ENCODE data around the gene PROS1. TPM values are rescaled to one million over a fixed set of nuclear protein-coding genes. Genes with fewer than 3 reads are reported as not detected.

PROS1 gene
- total RNA-seq, 1 experiment from 2014 or later: 1.7 TPM

GRCh38 chr3:93973131-93974126 is at the start of gene PROS1 (continued):
- TF ChIP-seq GTF2I (CRISPR knock-in tag; conservative IDR thresholded peaks at IDR 0.05) (no peak), ETV6 (CRISPR knock-in tag; IDR thresholded peaks at IDR 0.05) (peak; percentile 99), NR1H2 (CRISPR knock-in tag; IDR thresholded peaks at IDR 0.05) (no peak), MXD4 (CRISPR knock-in tag; IDR thresholded peaks at IDR 0.05; ENCODE audit: borderline replicate concordance) (no peak), CDX4 (CRISPR knock-in tag; IDR thresholded peaks at IDR 0.05; ENCODE audit: borderline replicate concordance) (no peak), GRHL2 (CRISPR knock-in tag; IDR thresholded peaks at IDR 0.05; ENCODE audit: insufficient replicate concordance, severe bottlenecking) (no peak), USF1 (CRISPR knock-in tag; IDR thresholded peaks at IDR 0.05) (no peak), TEAD1 (CRISPR knock-in tag; IDR thresholded peaks at IDR 0.05) (no peak), NFYB (CRISPR knock-in tag; conservative IDR thresholded peaks at IDR 0.05; ENCODE audit: low read depth) (no peak), SP1 (CRISPR knock-in tag; conservative IDR thresholded peaks at IDR 0.05) (peak; percentile 52; the same call in 1 of the 2 replicates), KAT7 (CRISPR knock-in tag; IDR thresholded peaks at IDR 0.05; ENCODE audit: borderline replicate concordance) (0 out of 2 replicates have a peak, but pooled peaks have one; percentile 57), ELF4 (CRISPR knock-in tag; IDR thresholded peaks at IDR 0.05; ENCODE audit: low read depth) (no peak), NR2C2 (CRISPR knock-in tag; IDR thresholded peaks at IDR 0.05) (no peak), E2F1 (CRISPR knock-in tag; IDR thresholded peaks at IDR 0.05) (no peak)
- TF ChIP-seq, protein P1, sequence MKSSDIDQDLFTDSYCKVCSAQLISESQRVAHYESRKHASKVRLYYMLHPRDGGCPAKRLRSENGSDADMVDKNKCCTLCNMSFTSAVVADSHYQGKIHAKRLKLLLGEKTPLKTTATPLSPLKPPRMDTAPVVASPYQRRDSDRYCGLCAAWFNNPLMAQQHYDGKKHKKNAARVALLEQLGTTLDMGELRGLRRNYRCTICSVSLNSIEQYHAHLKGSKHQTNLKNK (CRISPR knock-in tag; IDR thresholded peaks at IDR 0.05): no peak

DNA sequence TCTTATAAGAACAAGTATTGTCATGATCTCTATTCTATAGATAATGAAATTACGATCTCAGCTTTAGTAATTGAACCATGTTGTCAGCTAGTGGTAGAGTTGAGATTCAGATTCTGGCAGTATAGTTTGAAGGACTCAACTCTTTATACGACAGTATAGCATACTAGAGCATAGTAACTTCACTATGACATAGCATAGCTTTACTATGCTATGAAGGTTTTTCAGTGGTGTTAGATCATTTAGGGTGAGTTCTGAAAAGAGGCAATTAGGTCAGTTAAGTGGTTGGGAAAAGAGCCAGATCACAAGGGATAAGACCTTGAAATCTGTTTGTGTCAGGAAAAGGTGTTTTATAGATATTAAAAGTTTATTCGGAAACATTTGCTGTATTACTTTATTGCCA is 46.6 kb upstream of the PROS1 start:
- no peaks in the 10 kb centered on the region for H3K36me3 Mint-ChIP-seq
- H3K27me3 Mint-ChIP-seq (ENCODE audit: low read depth): no peaks in the 10 kb centered on the region
- DNase-seq (ENCODE audit: low spot score) (no peak), ATAC-seq (no peak)
- TF ChIP-seq NR2C2 (CRISPR knock-in tag; IDR thresholded peaks at IDR 0.05) (no peak), FOXK1 (CRISPR knock-in tag; IDR thresholded peaks at IDR 0.05) (no peak)
- TF ChIP-seq, protein P2, sequence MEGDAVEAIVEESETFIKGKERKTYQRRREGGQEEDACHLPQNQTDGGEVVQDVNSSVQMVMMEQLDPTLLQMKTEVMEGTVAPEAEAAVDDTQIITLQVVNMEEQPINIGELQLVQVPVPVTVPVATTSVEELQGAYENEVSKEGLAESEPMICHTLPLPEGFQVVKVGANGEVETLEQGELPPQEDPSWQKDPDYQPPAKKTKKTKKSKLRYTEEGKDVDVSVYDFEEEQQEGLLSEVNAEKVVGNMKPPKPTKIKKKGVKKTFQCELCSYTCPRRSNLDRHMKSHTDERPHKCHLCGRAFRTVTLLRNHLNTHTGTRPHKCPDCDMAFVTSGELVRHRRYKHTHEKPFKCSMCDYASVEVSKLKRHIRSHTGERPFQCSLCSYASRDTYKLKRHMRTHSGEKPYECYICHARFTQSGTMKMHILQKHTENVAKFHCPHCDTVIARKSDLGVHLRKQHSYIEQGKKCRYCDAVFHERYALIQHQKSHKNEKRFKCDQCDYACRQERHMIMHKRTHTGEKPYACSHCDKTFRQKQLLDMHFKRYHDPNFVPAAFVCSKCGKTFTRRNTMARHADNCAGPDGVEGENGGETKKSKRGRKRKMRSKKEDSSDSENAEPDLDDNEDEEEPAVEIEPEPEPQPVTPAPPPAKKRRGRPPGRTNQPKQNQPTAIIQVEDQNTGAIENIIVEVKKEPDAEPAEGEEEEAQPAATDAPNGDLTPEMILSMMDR (IDR thresholded peaks at IDR 0.05): no peak
- no peaks in the 10 kb centered on the region for H3K4me1 Mint-ChIP-seq
- H3K27ac Mint-ChIP-seq: no peak overlapping the region
- H3K9me3 Mint-ChIP-seq: no peaks in the 10 kb centered on the region
- ChIA-PET POLR2A (no interaction called here), CTCF (no interaction called here)
- no peak overlapping the region for H3K4me3 Mint-ChIP-seq

DNA sequence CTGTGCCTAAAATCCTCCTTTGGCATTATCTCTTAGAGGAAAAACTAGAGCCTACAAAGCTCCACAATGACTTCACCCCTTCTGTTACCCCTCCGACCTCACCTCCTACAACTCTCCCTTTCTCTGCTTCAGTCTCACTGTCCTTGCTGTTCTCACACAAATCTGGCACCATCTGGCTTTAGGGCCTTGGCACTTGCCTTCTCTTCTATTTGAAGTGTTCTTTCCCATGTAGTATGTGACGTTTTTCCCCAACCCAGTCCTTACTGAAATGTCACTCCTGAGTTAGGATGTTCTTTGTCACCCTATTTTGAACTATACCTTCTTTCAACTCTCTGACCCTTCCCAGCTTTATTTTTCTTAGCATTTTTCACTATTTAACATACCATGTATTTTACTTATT is 46.0 kb upstream of the PROS1 start:
- no peak for ATAC-seq

More for the DNA sequence above, 46.0 kb upstream of the PROS1 start:
- POLR2A ChIA-PET: no interaction called here
- CTCF ChIA-PET: no interaction called here
- Mint-ChIP-seq H3K9me3 (no peaks in the 10 kb centered on the region), H3K27ac (no peak overlapping the region), H3K4me1 (no peaks in the 10 kb centered on the region), H3K4me3 (no peak overlapping the region), H3K36me3 (no peaks in the 10 kb centered on the region), H3K27me3 (ENCODE audit: low read depth) (no peaks in the 10 kb centered on the region)
- TF ChIP-seq ZBTB21 (CRISPR knock-in tag; IDR thresholded peaks at IDR 0.05; ENCODE audit: borderline replicate concordance) (no peak), USF1 (CRISPR knock-in tag; IDR thresholded peaks at IDR 0.05) (no peak), IRF1 (CRISPR knock-in tag; IDR thresholded peaks at IDR 0.05) (no peak)
- TF ChIP-seq, protein P3, sequence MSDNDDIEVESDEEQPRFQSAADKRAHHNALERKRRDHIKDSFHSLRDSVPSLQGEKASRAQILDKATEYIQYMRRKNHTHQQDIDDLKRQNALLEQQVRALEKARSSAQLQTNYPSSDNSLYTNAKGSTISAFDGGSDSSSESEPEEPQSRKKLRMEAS (CRISPR knock-in tag; IDR thresholded peaks at IDR 0.05): no peak
- TF ChIP-seq, protein P1 (CRISPR knock-in tag; IDR thresholded peaks at IDR 0.05): no peak
- DNase-seq (ENCODE audit: low spot score): no peak
